GM23338 (cell line): ENCODE results near the gene SLC9A9.

Source experiments
- ETS1 ChIP-seq: IDR thresholded peaks from 2 replicates; pipeline ENCODE4 v1.6.1; 2016; ENCODE audit warnings: antibody characterized with exemption
- EZH2 ChIP-seq: fragments of 200-600 bp; sonication (generic); IDR thresholded peaks from one replicate; pipeline ENCODE4 v1.8.0; 2017; ENCODE audit warnings: antibody characterized with exemption, mild to moderate bottlenecking, low read depth; ENCODE audit not compliant: unreplicated experiment
- EZH2phosphoT487 ChIP-seq: fragments of 200-600 bp; sonication (generic); IDR thresholded peaks from one replicate; pipeline ENCODE4 v1.8.1; 2018; ENCODE audit warnings: antibody characterized with exemption; ENCODE audit not compliant: unreplicated experiment
- POLR2AphosphoS5 ChIP-seq: IDR thresholded peaks from 2 replicates; pipeline ENCODE4 v1.6.1; 2016; ENCODE audit warnings: antibody characterized with exemption, low read depth
- STAT1 ChIP-seq: IDR thresholded peaks from one replicate; pipeline ENCODE4 v1.6.1; 2016; ENCODE audit warnings: antibody characterized with exemption; ENCODE audit not compliant: unreplicated experiment
- ZNF114 ChIP-seq: fragments of 250-450 bp; sonication (Bioruptor Pico); IDR thresholded peaks from 2 replicates; pipeline ENCODE4 v1.5.0; 2020; ENCODE audit warnings: mild to moderate bottlenecking, moderate library complexity
- TF ChIP-seq, protein P1 (sequence below), 2 experiments: fragments of 200-600 bp in 1 of 2; sonication (generic) in 1 of 2; conservative IDR thresholded peaks; 2 replicates each; pipeline versions ENCODE4 v1.5.1 to v1.6.1; 2016 to 2017; ENCODE audit warnings: antibody characterized with exemption in 2 of 2, low read depth in 2 of 2, mild to moderate bottlenecking in 2 of 2, moderate library complexity in 1 of 2
- TF ChIP-seq, protein P2 (sequence below): IDR thresholded peaks from one replicate; pipeline ENCODE4 v1.6.1; 2018; ENCODE audit warnings: antibody characterized with exemption; ENCODE audit not compliant: unreplicated experiment

- TF ChIP-seq EZH2 (no peak), EZH2phosphoT487 (no peak), POLR2AphosphoS5 (no peak), ZNF114 (CRISPR knock-in tag) (no peak), STAT1 (no peak), ETS1 (no peak)
- TF ChIP-seq, protein P1, sequence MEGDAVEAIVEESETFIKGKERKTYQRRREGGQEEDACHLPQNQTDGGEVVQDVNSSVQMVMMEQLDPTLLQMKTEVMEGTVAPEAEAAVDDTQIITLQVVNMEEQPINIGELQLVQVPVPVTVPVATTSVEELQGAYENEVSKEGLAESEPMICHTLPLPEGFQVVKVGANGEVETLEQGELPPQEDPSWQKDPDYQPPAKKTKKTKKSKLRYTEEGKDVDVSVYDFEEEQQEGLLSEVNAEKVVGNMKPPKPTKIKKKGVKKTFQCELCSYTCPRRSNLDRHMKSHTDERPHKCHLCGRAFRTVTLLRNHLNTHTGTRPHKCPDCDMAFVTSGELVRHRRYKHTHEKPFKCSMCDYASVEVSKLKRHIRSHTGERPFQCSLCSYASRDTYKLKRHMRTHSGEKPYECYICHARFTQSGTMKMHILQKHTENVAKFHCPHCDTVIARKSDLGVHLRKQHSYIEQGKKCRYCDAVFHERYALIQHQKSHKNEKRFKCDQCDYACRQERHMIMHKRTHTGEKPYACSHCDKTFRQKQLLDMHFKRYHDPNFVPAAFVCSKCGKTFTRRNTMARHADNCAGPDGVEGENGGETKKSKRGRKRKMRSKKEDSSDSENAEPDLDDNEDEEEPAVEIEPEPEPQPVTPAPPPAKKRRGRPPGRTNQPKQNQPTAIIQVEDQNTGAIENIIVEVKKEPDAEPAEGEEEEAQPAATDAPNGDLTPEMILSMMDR (conservative IDR thresholded peaks at IDR 0.05; ENCODE audit: low read depth in 2 of 2): no peak
- TF ChIP-seq, protein P2, sequence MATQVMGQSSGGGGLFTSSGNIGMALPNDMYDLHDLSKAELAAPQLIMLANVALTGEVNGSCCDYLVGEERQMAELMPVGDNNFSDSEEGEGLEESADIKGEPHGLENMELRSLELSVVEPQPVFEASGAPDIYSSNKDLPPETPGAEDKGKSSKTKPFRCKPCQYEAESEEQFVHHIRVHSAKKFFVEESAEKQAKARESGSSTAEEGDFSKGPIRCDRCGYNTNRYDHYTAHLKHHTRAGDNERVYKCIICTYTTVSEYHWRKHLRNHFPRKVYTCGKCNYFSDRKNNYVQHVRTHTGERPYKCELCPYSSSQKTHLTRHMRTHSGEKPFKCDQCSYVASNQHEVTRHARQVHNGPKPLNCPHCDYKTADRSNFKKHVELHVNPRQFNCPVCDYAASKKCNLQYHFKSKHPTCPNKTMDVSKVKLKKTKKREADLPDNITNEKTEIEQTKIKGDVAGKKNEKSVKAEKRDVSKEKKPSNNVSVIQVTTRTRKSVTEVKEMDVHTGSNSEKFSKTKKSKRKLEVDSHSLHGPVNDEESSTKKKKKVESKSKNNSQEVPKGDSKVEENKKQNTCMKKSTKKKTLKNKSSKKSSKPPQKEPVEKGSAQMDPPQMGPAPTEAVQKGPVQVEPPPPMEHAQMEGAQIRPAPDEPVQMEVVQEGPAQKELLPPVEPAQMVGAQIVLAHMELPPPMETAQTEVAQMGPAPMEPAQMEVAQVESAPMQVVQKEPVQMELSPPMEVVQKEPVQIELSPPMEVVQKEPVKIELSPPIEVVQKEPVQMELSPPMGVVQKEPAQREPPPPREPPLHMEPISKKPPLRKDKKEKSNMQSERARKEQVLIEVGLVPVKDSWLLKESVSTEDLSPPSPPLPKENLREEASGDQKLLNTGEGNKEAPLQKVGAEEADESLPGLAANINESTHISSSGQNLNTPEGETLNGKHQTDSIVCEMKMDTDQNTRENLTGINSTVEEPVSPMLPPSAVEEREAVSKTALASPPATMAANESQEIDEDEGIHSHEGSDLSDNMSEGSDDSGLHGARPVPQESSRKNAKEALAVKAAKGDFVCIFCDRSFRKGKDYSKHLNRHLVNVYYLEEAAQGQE: no peak
These were observed 27.6 kb downstream of the SLC9A9 start for GRCh38 chr3:143820466-143821221.
